Prostate gland (tissue), 2 donors: ENCODE data around the gene ADGRB3.

ENCODE experiments used
- POLR2A ChIP-seq: fragments of 450-650 bp; IDR thresholded peaks from one replicate; pipeline ENCODE4 v1.6.1; 2016; ENCODE audit warnings: antibody characterized with exemption, mild to moderate bottlenecking
- TF ChIP-seq, protein P1 (sequence below), 4 experiments: fragments of 200-600 bp in 2 of 4; fragments of 450-650 bp in 2 of 4; sonication (generic) in 2 of 4; IDR thresholded peaks; 1 replicate in 3 of 4; 2 replicates in 1 of 4; pipeline ENCODE4 v1.5.1; 2016 to 2019; ENCODE audit warnings: antibody characterized with exemption in 4 of 4, mild to moderate bottlenecking in 2 of 4, moderate library complexity in 2 of 4

GRCh38 chr6:68640491-68640835 is 5.4 kb downstream of the ADGRB3 start:
- TF ChIP-seq, protein P1, sequence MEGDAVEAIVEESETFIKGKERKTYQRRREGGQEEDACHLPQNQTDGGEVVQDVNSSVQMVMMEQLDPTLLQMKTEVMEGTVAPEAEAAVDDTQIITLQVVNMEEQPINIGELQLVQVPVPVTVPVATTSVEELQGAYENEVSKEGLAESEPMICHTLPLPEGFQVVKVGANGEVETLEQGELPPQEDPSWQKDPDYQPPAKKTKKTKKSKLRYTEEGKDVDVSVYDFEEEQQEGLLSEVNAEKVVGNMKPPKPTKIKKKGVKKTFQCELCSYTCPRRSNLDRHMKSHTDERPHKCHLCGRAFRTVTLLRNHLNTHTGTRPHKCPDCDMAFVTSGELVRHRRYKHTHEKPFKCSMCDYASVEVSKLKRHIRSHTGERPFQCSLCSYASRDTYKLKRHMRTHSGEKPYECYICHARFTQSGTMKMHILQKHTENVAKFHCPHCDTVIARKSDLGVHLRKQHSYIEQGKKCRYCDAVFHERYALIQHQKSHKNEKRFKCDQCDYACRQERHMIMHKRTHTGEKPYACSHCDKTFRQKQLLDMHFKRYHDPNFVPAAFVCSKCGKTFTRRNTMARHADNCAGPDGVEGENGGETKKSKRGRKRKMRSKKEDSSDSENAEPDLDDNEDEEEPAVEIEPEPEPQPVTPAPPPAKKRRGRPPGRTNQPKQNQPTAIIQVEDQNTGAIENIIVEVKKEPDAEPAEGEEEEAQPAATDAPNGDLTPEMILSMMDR (IDR thresholded peaks at IDR 0.05): no peak
- no peak for TF ChIP-seq POLR2A
